OCI-LY7 (cell line): ENCODE results near the gene CDC123.

ENCODE experiments used
- EZH2phosphoT487 ChIP-seq: fragments of 200-600 bp; sonication (generic); IDR thresholded peaks from 2 replicates; pipeline ENCODE4 v1.6.1; 2018; ENCODE audit warnings: low read depth, borderline replicate concordance, mild to moderate bottlenecking, mixed run types, antibody characterized with exemption, low read length, moderate library complexity, mixed read lengths
- TF ChIP-seq, protein P1 (sequence below): fragments of 200-600 bp; sonication (generic); conservative IDR thresholded peaks from 2 replicates; pipeline ENCODE4 v1.5.1; 2014; ENCODE audit warnings: mild to moderate bottlenecking, antibody characterized with exemption, low read length, moderate library complexity, mixed read lengths

DNA sequence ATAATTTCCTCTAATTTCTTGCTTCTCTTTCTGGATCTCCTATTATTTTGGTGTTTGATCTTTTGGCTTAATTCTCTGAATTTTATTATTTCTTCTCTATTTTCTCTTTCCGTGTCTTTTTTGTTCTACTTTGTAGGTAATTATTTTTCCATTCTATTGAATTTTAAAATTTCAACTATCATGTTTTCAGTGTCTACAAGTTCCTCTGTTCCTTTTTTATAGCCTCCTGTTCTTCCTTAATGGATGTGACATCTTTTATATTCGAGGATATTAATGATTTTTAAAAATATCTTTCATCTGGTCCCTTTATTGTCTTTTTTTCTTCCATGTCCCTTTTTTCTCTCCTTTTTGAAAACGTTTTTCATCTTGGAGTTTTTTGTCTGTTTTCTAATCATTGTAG is 11.1 kb downstream of the CDC123 start:
- no peak for TF ChIP-seq EZH2phosphoT487
- TF ChIP-seq, protein P1, sequence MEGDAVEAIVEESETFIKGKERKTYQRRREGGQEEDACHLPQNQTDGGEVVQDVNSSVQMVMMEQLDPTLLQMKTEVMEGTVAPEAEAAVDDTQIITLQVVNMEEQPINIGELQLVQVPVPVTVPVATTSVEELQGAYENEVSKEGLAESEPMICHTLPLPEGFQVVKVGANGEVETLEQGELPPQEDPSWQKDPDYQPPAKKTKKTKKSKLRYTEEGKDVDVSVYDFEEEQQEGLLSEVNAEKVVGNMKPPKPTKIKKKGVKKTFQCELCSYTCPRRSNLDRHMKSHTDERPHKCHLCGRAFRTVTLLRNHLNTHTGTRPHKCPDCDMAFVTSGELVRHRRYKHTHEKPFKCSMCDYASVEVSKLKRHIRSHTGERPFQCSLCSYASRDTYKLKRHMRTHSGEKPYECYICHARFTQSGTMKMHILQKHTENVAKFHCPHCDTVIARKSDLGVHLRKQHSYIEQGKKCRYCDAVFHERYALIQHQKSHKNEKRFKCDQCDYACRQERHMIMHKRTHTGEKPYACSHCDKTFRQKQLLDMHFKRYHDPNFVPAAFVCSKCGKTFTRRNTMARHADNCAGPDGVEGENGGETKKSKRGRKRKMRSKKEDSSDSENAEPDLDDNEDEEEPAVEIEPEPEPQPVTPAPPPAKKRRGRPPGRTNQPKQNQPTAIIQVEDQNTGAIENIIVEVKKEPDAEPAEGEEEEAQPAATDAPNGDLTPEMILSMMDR = no peak
